Stimulated activated CD8-positive, alpha-beta memory T cell treated with anti-CD3 and anti-CD28 coated beads, Interleukin-4, amount 100 ng/mL, for 4 hours (primary cell): Measurements from ENCODE around the gene MYOM1.
"Not testable (repeated sequence)": the region's sequence is repeated elsewhere in the genome, so short reads cannot be mapped to it uniquely, and the experiment has no call there.

Experiments used
- DNase-seq, 2 donors: peaks; one replicate each; pipeline ENCODE4 v3.0.0-alpha.2; 2020; ENCODE audit warnings: low read depth in 2 of 2, low spot score in 1 of 2

Gene MYOM1

DNA sequence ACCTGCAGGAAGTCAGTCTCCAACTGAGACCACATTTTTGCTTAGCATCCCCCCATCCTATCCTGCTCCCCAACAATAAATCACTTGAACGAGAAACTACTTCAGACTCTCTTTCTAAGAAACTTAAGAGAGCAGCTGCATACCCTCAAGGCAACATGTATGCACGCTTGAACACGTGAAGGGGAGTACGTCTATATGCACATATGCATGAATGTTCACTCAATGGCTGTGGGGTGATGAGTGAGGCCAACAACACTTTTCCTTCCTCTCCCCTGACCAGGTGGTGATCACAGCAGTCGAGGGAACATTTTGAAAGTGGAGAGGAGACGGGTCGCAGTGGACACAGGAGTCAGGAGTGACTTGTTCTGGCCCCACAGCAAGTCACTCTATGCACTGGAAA is 127.0 kb downstream of the MYOM1 start:
- no peak for DNase-seq

- no peak for DNase-seq
Observed at GRCh38 chr18:3089579-3089978, 130.2 kb downstream of the MYOM1 start.

GRCh38 chr18:3088449-3088848 is 131.3 kb downstream of the MYOM1 start:
- DNase-seq, result no peak

- no peak for DNase-seq
Observed at GRCh38 chr18:3086871-3087270, 132.9 kb downstream of the MYOM1 start.

DNA sequence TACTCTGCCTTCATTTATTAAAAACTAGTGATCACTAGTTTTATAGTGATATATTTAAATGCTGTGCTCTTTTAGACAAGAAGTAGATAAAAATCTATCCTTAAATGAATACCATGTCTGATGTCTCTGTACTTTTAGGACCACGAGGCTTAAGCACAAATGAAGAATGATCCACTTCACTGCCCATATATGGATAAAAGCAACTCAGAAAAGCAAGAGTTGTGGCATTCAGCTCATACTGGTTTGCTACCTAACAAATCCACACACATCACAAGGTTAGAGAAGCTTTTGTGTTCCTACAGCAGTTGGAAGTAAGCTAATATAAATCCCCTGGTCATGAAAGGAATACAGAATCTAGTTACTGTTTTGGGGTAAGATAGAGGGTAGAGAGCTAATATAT is 134.2 kb downstream of the MYOM1 start:
- no peak for DNase-seq

DNA sequence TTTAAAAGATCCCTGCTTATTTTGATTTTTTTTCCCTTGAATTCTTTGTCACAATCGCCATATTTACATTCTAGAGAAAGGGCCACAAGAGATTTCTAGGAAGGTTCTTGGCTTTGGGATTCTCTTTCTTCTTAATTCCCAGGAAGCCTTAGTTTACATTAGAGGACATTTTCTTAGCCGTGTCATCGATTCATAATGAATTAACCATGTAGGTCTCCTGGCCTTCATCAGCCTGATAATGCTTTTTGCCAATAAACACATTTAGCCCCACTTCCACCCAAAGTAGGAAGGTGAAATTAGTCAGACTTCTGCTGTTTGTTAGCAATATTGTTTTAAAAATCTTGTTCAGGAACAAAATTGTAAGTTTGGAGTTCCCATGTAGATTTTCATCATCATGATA is 135.6 kb downstream of the MYOM1 start:
- no peak for DNase-seq

DNA sequence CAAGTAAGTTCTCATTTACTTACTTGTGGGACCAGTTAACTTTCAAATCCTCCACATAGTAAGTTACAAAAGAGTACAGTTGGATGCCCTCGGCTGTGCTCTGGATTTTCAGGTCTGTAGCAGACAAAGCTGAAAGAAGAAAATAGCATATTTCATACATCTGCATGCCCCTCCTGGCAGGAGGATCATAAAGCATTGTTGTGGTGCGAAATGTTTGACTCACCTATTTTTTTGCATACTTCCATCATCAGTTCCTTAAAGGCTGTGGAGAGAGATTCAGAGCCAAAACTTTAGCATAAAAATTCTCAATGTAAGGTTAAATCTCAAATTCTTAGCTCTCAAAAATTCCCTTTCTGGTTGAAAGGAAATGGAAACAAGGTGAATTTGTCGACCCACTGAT is 136.0 kb downstream of the MYOM1 start:
- DNase-seq, result no peak

DNA sequence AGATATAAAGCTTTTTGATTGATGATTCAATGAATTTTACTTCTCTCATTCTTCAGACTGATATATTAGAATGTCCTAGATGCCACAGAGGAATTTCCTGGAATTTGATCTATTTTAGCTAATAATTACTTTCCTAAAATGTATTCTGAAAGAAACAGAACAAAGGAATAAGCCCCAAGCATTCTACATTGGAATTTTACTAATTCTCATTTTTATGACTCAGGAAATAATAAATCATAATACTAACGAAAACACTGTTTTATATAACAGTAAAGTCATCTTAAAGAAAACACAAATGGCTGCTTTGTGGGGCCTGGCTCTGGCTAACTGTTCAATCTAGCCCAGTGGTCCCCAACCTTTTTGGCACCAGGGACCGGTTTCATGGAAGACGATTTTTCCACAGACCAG is 138.2 kb downstream of the MYOM1 start:
- DNase-seq, result no peak

- DNase-seq, result no peak
Observed at GRCh38 chr18:3079653-3080052, 140.1 kb downstream of the MYOM1 start.

DNA sequence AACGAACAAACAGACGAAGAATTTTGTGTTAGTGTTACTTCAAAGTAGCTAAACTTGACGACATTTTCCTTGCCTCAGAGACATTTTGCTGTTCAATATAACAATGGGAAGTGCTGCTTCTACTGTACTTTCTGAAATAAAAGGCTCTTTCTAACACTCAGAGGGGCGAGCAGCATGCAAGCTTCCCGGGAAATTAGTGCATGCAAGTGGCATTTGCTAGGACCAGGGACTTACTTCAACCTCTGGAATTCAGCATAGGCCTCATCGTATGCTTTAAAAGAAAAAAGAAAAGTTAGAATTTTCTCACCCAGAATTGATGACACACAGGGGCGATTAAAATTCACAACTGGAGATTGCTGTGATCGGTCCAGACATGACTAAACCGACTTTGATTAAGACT is 144.3 kb downstream of the MYOM1 start:
- no peak for DNase-seq

DNA sequence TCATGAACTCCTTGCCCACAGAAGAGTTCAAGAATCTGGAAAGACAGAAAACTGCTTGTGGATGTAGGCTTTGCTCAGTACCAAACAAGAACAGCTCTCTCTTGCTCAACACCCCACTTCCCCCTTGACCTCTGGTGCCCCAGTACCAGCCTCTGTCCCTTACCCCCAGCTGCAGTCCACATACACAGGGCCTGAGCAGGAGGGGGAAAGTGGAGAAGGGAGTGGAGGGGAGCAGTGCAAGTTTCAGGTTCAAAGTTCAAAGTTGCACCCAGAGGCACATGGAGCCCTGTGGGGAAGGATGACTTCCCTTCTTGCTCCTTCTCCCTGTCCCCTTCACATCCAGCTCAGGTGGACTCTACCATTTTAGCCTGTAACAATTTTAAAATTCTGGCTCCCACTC is 145.7 kb downstream of the MYOM1 start:
- no peak for DNase-seq

- not testable (repeated sequence) for DNase-seq
Observed at GRCh38 chr18:3073353-3073752, 146.4 kb downstream of the MYOM1 start.

- DNase-seq, result no peak
Observed at GRCh38 chr18:3071676-3072075, 148.1 kb downstream of the MYOM1 start.

DNA sequence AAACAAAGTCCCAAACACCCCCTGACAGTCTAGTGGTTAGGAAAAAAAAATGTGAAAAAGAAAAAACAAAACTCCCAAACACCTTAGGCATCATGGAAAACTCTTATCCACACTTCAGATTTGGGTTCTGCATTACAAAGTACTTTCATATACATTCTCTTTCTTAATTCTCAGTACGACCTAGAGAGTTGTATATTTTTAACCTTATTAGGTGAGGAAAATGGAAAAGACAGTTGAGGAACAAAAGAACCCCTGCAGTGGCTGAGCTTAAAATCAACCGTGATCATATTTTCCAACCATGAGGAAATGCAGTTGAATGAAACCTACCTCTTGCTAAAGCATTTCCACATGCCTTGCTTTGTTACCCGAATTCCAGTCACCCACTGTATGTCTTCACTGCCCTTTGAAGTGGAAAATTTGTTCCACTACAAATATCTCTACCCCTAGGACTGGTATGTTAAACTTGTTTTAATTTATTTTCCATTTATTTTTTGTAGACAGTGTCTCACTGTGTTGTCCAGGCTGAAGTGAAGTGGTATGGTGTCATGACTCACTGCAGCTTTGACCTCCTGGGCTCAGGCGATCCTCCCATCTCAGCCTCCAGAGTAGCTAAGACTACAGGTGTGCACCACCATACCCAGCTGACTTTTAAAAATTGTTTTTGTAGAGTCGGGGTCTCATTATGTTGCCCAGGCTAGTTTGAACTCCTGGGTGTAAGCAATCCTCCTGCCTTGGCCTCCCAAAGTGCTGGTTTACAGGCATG is 149.9 kb downstream of the MYOM1 start:
- DNase-seq, result no peak

- no peak for DNase-seq
Observed at GRCh38 chr18:3067722-3068121, 152.0 kb downstream of the MYOM1 start.

DNA sequence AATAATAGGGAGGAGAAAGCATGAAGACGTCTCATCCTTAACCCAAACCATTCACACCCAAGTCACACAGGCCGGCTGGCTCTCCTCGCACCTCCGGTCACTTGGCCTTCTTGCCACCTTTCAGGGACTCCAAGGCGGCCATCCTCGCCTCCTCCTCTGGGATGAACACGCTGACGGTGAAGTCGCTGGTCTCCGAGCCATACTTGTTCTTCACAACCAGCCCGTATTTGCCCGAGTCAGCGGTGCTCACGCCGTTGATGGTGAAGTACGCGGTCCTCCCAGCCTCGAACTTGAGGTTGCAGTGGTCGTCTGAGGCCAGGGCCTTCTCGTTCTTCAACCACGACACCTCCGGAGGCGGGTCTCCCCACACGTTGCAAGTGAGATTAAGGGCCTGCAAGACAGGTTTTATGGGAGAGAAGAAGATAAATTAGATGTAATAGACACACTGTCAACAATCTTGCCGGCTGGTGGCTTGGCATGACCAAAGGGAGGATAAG is 152.6 kb downstream of the MYOM1 start:
- no peak for DNase-seq

DNA sequence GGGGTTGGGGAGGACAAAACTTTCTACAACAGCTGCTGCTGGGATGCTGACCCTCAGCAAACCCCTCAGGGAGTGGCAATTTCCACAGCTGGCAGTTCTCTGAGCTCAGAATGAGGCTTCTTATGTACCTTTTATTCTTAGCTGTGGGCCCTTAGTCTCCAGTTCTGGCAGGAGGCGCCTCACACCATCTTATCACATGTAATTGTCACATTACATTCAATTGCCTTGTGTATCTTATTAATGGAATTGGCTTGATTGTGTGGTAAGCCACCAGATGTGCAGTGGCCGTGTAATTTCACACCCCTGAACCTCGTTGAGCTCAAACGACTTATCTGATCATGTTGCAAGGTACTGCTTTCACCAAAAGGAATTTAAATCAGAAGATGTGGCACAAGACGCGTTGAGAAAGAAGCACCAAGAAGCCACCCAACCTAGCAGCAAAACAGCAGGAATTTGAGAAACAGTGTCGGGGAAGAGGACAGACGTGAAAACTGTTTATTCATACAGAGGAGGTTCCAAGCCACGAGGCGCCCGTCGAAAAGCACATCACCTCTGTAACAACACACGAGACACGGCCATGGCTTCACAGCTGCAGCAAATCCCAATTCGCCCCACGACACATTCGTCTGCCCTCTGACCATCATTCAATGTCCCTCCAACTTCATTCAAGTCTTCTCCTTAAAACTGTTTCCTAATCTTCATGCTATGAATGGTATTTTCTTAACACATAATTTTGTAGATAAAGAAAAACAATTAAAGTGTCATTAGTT is 153.2 kb downstream of the MYOM1 start:
- DNase-seq, result no peak

DNA sequence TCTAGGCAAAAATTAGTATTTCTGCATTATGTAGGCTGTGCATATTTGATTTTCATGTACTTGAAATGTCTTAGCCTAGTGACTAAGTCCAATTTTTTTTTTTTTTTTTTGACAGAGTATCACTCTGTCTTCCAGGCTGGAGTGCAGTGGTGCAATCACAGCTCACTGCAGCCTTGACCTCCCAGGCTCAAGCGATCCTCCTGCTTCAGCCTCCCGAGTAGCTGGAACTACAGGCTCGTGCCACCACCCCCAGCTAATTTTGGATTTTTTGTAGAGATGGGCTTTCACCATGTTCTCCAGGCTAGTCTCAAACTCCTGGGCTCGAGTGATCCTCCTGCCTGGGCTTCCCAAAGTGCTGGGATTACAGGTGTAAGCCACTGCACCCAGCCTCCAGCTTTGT is 156.0 kb downstream of the MYOM1 start:
- not testable (repeated sequence) for DNase-seq

DNA sequence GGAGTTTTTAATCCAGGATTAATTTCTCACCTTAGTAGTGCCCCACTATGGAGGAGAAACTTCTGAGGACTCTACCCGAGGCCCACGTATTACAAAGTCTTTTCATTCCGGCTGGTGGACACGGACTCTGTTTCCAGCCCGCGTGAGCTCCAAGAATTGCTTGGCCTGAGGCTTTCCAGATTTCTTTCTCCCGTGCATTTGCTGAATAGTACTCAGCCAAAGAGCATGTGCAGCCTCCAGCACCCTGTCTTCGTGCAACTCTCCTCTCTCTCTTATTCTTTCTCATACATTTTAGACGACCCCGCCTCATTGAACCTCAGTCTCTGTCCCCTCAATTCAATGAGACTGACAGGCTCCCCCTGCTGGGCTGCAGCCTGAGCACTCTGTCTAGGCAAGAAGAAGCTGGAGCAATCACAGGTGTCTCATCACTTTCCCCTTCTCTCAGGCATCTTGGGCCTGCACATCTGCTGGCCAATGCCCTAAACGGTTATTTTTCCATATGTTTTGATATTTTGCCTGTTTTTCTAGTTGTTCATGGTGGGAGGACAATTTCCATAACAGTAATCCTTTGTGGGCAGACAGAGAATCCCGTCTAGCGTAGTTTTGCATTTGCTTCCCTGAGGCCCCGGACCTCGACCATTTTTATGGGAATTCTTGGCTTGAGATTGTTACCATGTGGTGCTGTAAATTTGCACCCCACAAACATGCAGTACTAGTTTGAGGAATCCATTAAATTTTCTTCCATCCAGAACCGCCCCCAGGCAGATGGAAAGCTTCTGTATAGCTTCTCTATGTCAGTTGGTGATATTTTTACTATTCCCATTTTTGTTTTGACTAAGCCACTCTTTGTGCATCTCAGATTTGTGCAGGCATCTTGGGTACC is 156.7 kb downstream of the MYOM1 start:
- peak; percentile 35 to 38 for DNase-seq

DNA sequence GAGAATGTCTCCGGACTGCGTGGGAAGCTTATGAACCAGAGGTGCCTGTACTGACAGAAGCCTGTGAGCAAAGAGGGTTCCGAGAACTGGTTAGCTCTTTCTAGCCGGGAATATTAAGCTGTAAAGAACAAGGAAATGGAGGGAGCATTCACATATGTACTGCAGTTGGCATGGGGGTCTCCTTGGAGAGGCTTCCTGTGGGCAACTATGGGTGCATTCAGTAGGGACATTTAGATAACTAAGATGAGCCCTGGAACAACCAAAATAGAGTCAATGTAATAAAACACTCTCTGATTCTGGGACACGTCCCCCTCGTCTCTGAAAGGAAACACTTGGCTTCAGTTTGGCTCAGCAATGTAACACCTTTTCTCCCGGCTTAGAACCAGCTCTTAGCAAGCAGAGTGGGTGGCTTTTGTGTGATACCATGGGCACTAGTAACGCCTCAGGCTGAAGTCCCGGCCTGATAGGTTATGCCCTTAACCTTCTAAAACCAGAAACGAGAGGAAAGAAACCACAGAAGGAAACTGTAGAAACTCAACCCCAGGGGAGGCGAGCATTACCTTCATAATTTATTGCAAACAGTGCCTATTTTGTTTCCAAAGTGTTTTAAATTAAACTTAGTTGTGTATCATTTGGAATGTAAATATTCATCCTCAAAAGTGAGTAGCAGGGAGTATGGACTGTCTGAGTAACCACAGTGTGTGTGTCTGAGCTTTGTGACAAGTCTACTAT is 158.0 kb downstream of the MYOM1 start:
- DNase-seq, result no peak
